ENCODE results near the gene ACOXL. TPM values are rescaled to one million over a fixed set of nuclear protein-coding genes. Genes with fewer than 3 reads are reported as not detected.

Gene ACOXL
- total and polyA plus RNA-seq, 2 of the 8 experiments (the other 6 are each of a cell fraction or from before 2014, with no cell fraction given) = 11.4 to 20.6 TPM

GRCh38 chr2:110843496-110843895, 111.1 kb downstream of the ACOXL start:
- no peaks in the 10 kb centered on the region for H3K27me3 ChIP-seq (replicated peaks in 1 of 4; ENCODE audit: control insufficient read depth in 3 of 4, extremely low read depth in 1 of 4, insufficient read depth in 3 of 4, low read length in 3 of 4)
- no peak overlapping the region for H3K9ac ChIP-seq (replicated peaks in 1 of 4; ENCODE audit: extremely low read depth in 1 of 4, low read depth in 3 of 4, low read length in 3 of 4)
- FAIRE-seq (no peak), DNase-seq (ENCODE audit: low read depth in 1 of 2, low spot score in 2 of 2) (no peak)
- H3K56ac ChIP-seq (replicated peaks; ENCODE audit: insufficient read length, low read depth, low read length) = no peak overlapping the region
- H3K23ac ChIP-seq (ENCODE audit: insufficient read length) = no peak overlapping the region
- H3K79me2 ChIP-seq (ENCODE audit: control insufficient read depth in 1 of 2, insufficient read depth in 2 of 2, low read length in 2 of 2) = no peaks in the 10 kb centered on the region
- no peak overlapping the region for H3K4ac ChIP-seq (replicated peaks; ENCODE audit: insufficient read length, low read depth, low read length)
- H2BK120ac ChIP-seq (replicated peaks; ENCODE audit: low read depth, low read length) = no peak overlapping the region
- POLR2A ChIA-PET (ENCODE audit: partially characterized antibody) = no interaction called here
- peaks cover 0 to 14% (median 4%) of the 10 kb centered on the region in 4 experiments; a peak in 6 of 7 replicates for H3K4me1 ChIP-seq (replicated peaks in 1 of 4; ENCODE audit: control insufficient read depth in 3 of 4, insufficient read depth in 4 of 4, low read length in 3 of 4)
- no peak overlapping the region for H2BK15ac ChIP-seq (ENCODE audit: low read length)
- H2BK5ac ChIP-seq (ENCODE audit: low read depth, low read length) = no peak overlapping the region
- H3K36me3 ChIP-seq (ENCODE audit: control insufficient read depth in 2 of 4, insufficient read depth in 4 of 4, low read length in 3 of 4) = no peaks in the 10 kb centered on the region; a peak in 1 of 8 replicates
- H3K79me1 ChIP-seq (ENCODE audit: low read depth, low read length) = no peaks in the 10 kb centered on the region
- H2BK12ac ChIP-seq (ENCODE audit: low read depth, low read length) = no peak overlapping the region
- no peak overlapping the region for H4K91ac ChIP-seq (replicated peaks; ENCODE audit: insufficient read length, low read length)
- H3K18ac ChIP-seq (ENCODE audit: extremely low read depth, low read length) = no peak overlapping the region
- H3K23me2 ChIP-seq (ENCODE audit: low read depth, low read length) = no peaks in the 10 kb centered on the region; the same call in 1 of the 2 replicates
- no peak overlapping the region for H2AFZ ChIP-seq (ENCODE audit: low read length)
- 68% methylated on average over 2 of the region's 2 CpGs; no CpG with 5 or more reads in 1 of the 2 experiments for WGBS, 2 experiments (ENCODE audit: extremely low coverage in 1 of 2, insufficient coverage in 1 of 2, insufficient read length in 1 of 2, insufficient replicate concordance in 2 of 2, low coverage in 1 of 2, low lambda C conversion rate in 2 of 2, missing lambda C conversion rate in 1 of 2)
- no peak overlapping the region for H2BK20ac ChIP-seq (ENCODE audit: low read length)
- H3K27ac ChIP-seq (ENCODE audit: low read depth, low read length) = no peak overlapping the region
- no peak overlapping the region for H3K14ac ChIP-seq (ENCODE audit: insufficient read length)
- H3K4me2 ChIP-seq (ENCODE audit: insufficient read depth in 1 of 2, low read depth in 2 of 2, low read length in 2 of 2) = no peak overlapping the region
- H4K20me1 ChIP-seq (replicated peaks in 1 of 2; ENCODE audit: control insufficient read depth in 1 of 2, insufficient read depth in 2 of 2, low read length in 2 of 2) = peaks cover 0 to 7% of the 10 kb centered on the region in 2 experiments
- no peak for TF ChIP-seq ATF2 (IDR thresholded peaks at IDR 0.05; ENCODE audit: low read length)
- no peak for TF ChIP-seq SP2 (IDR thresholded peaks at IDR 0.05; ENCODE audit: low read length)
- TF ChIP-seq CBX5 (IDR thresholded peaks at IDR 0.05; ENCODE audit: low read depth, low read length) = no peak
- no peak for TF ChIP-seq CTBP2 (IDR thresholded peaks at IDR 0.05; ENCODE audit: borderline replicate concordance, insufficient read depth, insufficient read length, low read length)
- TF ChIP-seq RAD21 (IDR thresholded peaks at IDR 0.05 in 1 of 2, conservative IDR thresholded peaks at IDR 0.05 in 1 of 2; ENCODE audit: low read depth in 2 of 2, low read length in 2 of 2) = no peak
- CTCF ChIA-PET (ENCODE audit: partially characterized antibody) = interaction anchor here (0.9 to 6.8 kb wide), 4 partner anchors 10 to 848 kb away, joined by 3 to 58 read pairs (median 4); no protein-coding TSS in a partner anchor
- H2AK5ac ChIP-seq (ENCODE audit: low read depth, low read length) = no peak overlapping the region
- no peak overlapping the region for H4K8ac ChIP-seq (ENCODE audit: extremely low read depth, insufficient read depth, low read length)
- H3K9me3 ChIP-seq (ENCODE audit: insufficient read depth in 2 of 2, low read depth in 1 of 2, low read length in 1 of 2) = no peaks in the 10 kb centered on the region
- no peak overlapping the region for H4K5ac ChIP-seq (ENCODE audit: insufficient read length, low read depth, low read length)
- no peak overlapping the region for H3K4me3 ChIP-seq (ENCODE audit: extremely low read depth in 1 of 4, insufficient read depth in 2 of 4, low read depth in 3 of 4, low read length in 4 of 4)
